ENCODE results near the gene DOCK2. TPM values are rescaled to one million over a fixed set of nuclear protein-coding genes. Genes with fewer than 3 reads are reported as not detected.

The DOCK2 gene
- total RNA-seq, 1 experiment from 2014 or later, result 4.6 TPM

GRCh38 chr5:170080217-170080616, 443.1 kb downstream of the DOCK2 start:
- Mint-ChIP-seq H3K4me3 (no peak overlapping the region), H3K4me1 (no peaks in the 10 kb centered on the region), H3K27ac (no peak overlapping the region), H3K9me3 (no peaks in the 10 kb centered on the region), H3K27me3 (ENCODE audit: low read depth) (no peaks in the 10 kb centered on the region), H3K36me3 (no peaks in the 10 kb centered on the region)
- DNase-seq (ENCODE audit: low spot score) (no peak), ATAC-seq (no peak)
- ChIA-PET POLR2A (no interaction called here), CTCF (interaction anchor here (1.1 to 1.5 kb wide), 2 partner anchors 9 to 10 kb away, joined by 3 to 5 read pairs; no protein-coding TSS in a partner anchor)
- TF ChIP-seq, protein P1, sequence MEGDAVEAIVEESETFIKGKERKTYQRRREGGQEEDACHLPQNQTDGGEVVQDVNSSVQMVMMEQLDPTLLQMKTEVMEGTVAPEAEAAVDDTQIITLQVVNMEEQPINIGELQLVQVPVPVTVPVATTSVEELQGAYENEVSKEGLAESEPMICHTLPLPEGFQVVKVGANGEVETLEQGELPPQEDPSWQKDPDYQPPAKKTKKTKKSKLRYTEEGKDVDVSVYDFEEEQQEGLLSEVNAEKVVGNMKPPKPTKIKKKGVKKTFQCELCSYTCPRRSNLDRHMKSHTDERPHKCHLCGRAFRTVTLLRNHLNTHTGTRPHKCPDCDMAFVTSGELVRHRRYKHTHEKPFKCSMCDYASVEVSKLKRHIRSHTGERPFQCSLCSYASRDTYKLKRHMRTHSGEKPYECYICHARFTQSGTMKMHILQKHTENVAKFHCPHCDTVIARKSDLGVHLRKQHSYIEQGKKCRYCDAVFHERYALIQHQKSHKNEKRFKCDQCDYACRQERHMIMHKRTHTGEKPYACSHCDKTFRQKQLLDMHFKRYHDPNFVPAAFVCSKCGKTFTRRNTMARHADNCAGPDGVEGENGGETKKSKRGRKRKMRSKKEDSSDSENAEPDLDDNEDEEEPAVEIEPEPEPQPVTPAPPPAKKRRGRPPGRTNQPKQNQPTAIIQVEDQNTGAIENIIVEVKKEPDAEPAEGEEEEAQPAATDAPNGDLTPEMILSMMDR (IDR thresholded peaks at IDR 0.05), result no peak
- TF ChIP-seq ZSCAN18 (CRISPR knock-in tag; IDR thresholded peaks at IDR 0.05) (no peak), CREB1 (CRISPR knock-in tag; IDR thresholded peaks at IDR 0.05) (no peak), CBFB (CRISPR knock-in tag; IDR thresholded peaks at IDR 0.05; ENCODE audit: low read depth) (no peak), ZNF263 (CRISPR knock-in tag; IDR thresholded peaks at IDR 0.05; ENCODE audit: low read depth) (no peak), HMGA2 (CRISPR knock-in tag; IDR thresholded peaks at IDR 0.05) (no peak), GRHL2 (CRISPR knock-in tag; IDR thresholded peaks at IDR 0.05; ENCODE audit: insufficient replicate concordance, severe bottlenecking) (no peak), FOXK1 (CRISPR knock-in tag; IDR thresholded peaks at IDR 0.05) (no peak), TP53 (CRISPR knock-in tag; IDR thresholded peaks at IDR 0.05) (no peak), ERG (CRISPR knock-in tag; IDR thresholded peaks at IDR 0.05) (no peak), NR2C2 (CRISPR knock-in tag; IDR thresholded peaks at IDR 0.05) (no peak), TCF7 (CRISPR knock-in tag; IDR thresholded peaks at IDR 0.05; ENCODE audit: low read depth) (no peak)
- TF ChIP-seq, protein P2, sequence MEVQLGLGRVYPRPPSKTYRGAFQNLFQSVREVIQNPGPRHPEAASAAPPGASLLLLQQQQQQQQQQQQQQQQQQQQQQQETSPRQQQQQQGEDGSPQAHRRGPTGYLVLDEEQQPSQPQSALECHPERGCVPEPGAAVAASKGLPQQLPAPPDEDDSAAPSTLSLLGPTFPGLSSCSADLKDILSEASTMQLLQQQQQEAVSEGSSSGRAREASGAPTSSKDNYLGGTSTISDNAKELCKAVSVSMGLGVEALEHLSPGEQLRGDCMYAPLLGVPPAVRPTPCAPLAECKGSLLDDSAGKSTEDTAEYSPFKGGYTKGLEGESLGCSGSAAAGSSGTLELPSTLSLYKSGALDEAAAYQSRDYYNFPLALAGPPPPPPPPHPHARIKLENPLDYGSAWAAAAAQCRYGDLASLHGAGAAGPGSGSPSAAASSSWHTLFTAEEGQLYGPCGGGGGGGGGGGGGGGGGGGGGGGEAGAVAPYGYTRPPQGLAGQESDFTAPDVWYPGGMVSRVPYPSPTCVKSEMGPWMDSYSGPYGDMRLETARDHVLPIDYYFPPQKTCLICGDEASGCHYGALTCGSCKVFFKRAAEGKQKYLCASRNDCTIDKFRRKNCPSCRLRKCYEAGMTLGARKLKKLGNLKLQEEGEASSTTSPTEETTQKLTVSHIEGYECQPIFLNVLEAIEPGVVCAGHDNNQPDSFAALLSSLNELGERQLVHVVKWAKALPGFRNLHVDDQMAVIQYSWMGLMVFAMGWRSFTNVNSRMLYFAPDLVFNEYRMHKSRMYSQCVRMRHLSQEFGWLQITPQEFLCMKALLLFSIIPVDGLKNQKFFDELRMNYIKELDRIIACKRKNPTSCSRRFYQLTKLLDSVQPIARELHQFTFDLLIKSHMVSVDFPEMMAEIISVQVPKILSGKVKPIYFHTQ (CRISPR knock-in tag; IDR thresholded peaks at IDR 0.05), result no peak
- TF ChIP-seq, protein P3, sequence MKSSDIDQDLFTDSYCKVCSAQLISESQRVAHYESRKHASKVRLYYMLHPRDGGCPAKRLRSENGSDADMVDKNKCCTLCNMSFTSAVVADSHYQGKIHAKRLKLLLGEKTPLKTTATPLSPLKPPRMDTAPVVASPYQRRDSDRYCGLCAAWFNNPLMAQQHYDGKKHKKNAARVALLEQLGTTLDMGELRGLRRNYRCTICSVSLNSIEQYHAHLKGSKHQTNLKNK (CRISPR knock-in tag; IDR thresholded peaks at IDR 0.05), result no peak
- TF ChIP-seq, protein P4, sequence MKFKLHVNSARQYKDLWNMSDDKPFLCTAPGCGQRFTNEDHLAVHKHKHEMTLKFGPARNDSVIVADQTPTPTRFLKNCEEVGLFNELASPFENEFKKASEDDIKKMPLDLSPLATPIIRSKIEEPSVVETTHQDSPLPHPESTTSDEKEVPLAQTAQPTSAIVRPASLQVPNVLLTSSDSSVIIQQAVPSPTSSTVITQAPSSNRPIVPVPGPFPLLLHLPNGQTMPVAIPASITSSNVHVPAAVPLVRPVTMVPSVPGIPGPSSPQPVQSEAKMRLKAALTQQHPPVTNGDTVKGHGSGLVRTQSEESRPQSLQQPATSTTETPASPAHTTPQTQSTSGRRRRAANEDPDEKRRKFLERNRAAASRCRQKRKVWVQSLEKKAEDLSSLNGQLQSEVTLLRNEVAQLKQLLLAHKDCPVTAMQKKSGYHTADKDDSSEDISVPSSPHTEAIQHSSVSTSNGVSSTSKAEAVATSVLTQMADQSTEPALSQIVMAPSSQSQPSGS (CRISPR knock-in tag; IDR thresholded peaks at IDR 0.05; ENCODE audit: borderline replicate concordance, low read depth), result no peak
- TF ChIP-seq, protein P5, sequence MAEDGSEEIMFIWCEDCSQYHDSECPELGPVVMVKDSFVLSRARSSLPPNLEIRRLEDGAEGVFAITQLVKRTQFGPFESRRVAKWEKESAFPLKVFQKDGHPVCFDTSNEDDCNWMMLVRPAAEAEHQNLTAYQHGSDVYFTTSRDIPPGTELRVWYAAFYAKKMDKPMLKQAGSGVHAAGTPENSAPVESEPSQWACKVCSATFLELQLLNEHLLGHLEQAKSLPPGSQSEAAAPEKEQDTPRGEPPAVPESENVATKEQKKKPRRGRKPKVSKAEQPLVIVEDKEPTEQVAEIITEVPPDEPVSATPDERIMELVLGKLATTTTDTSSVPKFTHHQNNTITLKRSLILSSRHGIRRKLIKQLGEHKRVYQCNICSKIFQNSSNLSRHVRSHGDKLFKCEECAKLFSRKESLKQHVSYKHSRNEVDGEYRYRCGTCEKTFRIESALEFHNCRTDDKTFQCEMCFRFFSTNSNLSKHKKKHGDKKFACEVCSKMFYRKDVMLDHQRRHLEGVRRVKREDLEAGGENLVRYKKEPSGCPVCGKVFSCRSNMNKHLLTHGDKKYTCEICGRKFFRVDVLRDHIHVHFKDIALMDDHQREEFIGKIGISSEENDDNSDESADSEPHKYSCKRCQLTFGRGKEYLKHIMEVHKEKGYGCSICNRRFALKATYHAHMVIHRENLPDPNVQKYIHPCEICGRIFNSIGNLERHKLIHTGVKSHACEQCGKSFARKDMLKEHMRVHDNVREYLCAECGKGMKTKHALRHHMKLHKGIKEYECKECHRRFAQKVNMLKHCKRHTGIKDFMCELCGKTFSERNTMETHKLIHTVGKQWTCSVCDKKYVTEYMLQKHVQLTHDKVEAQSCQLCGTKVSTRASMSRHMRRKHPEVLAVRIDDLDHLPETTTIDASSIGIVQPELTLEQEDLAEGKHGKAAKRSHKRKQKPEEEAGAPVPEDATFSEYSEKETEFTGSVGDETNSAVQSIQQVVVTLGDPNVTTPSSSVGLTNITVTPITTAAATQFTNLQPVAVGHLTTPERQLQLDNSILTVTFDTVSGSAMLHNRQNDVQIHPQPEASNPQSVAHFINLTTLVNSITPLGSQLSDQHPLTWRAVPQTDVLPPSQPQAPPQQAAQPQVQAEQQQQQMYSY (CRISPR knock-in tag; IDR thresholded peaks at IDR 0.05), result no peak
- TF ChIP-seq, protein P6, sequence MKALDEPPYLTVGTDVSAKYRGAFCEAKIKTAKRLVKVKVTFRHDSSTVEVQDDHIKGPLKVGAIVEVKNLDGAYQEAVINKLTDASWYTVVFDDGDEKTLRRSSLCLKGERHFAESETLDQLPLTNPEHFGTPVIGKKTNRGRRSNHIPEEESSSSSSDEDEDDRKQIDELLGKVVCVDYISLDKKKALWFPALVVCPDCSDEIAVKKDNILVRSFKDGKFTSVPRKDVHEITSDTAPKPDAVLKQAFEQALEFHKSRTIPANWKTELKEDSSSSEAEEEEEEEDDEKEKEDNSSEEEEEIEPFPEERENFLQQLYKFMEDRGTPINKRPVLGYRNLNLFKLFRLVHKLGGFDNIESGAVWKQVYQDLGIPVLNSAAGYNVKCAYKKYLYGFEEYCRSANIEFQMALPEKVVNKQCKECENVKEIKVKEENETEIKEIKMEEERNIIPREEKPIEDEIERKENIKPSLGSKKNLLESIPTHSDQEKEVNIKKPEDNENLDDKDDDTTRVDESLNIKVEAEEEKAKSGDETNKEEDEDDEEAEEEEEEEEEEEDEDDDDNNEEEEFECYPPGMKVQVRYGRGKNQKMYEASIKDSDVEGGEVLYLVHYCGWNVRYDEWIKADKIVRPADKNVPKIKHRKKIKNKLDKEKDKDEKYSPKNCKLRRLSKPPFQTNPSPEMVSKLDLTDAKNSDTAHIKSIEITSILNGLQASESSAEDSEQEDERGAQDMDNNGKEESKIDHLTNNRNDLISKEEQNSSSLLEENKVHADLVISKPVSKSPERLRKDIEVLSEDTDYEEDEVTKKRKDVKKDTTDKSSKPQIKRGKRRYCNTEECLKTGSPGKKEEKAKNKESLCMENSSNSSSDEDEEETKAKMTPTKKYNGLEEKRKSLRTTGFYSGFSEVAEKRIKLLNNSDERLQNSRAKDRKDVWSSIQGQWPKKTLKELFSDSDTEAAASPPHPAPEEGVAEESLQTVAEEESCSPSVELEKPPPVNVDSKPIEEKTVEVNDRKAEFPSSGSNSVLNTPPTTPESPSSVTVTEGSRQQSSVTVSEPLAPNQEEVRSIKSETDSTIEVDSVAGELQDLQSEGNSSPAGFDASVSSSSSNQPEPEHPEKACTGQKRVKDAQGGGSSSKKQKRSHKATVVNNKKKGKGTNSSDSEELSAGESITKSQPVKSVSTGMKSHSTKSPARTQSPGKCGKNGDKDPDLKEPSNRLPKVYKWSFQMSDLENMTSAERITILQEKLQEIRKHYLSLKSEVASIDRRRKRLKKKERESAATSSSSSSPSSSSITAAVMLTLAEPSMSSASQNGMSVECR (CRISPR knock-in tag; IDR thresholded peaks at IDR 0.05; ENCODE audit: borderline replicate concordance), result no peak
- TF ChIP-seq, protein P7, sequence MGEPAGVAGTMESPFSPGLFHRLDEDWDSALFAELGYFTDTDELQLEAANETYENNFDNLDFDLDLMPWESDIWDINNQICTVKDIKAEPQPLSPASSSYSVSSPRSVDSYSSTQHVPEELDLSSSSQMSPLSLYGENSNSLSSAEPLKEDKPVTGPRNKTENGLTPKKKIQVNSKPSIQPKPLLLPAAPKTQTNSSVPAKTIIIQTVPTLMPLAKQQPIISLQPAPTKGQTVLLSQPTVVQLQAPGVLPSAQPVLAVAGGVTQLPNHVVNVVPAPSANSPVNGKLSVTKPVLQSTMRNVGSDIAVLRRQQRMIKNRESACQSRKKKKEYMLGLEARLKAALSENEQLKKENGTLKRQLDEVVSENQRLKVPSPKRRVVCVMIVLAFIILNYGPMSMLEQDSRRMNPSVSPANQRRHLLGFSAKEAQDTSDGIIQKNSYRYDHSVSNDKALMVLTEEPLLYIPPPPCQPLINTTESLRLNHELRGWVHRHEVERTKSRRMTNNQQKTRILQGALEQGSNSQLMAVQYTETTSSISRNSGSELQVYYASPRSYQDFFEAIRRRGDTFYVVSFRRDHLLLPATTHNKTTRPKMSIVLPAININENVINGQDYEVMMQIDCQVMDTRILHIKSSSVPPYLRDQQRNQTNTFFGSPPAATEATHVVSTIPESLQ (CRISPR knock-in tag; IDR thresholded peaks at IDR 0.05), result no peak

All from WTC11 (cell line).